Neural progenitor cell (in vitro differentiated cells): ENCODE results near the gene RBKS. TPM values are rescaled to one million over a fixed set of nuclear protein-coding genes. Genes with fewer than 3 reads are reported as not detected.

Experiments
- DNase-seq: peaks from one replicate; pipeline ENCODE4 v3.0.0-alpha.2; 2016; ENCODE audit warnings: low spot score
- H2AFZ ChIP-seq: fragments of 200-600 bp; sonication (generic); replicated peaks from 2 replicates; pipeline ENCODE4 v1.6.1; 2016; ENCODE audit warnings: antibody characterized with exemption
- H3F3A ChIP-seq: fragments of 200-600 bp; sonication (generic); 2 replicates; pipeline ENCODE4 v1.6.1; 2016; ENCODE audit warnings: antibody characterized with exemption, low read depth
- H3K27ac ChIP-seq: fragments of 200-600 bp; sonication (generic); 2 replicates; pipeline ENCODE4 v1.5.1; 2016; ENCODE audit warnings: mild to moderate bottlenecking
- H3K27me3 ChIP-seq: fragments of 200-600 bp; sonication (generic); 2 replicates; pipeline ENCODE4 v1.6.1; 2016; ENCODE audit warnings: mild to moderate bottlenecking, moderate library complexity
- H3K36me3 ChIP-seq: fragments of 200-600 bp; sonication (generic); 2 replicates; pipeline ENCODE4 v1.5.1; 2016
- H3K4me1 ChIP-seq: fragments of 200-600 bp; sonication (generic); 2 replicates; pipeline ENCODE4 v1.6.1; 2016; ENCODE audit warnings: mixed run types
- H3K4me2 ChIP-seq: fragments of 200-600 bp; sonication (generic); 2 replicates; pipeline ENCODE4 v1.6.1; 2016
- H3K4me3 ChIP-seq: fragments of 200-600 bp; sonication (generic); 2 replicates; pipeline ENCODE4 v1.5.1; 2016
- H3K79me2 ChIP-seq: fragments of 200-600 bp; sonication (generic); 2 replicates; pipeline ENCODE4 v1.6.1; 2016; ENCODE audit warnings: low read depth
- H3K9ac ChIP-seq: fragments of 200-600 bp; sonication (generic); 2 replicates; pipeline ENCODE4 v1.6.1; 2016
- H3K9me3 ChIP-seq: fragments of 200-600 bp; sonication (generic); 2 replicates; pipeline ENCODE4 v1.5.1; 2016; ENCODE audit warnings: low read depth
- H4K20me1 ChIP-seq: fragments of 200-600 bp; sonication (generic); 2 replicates; pipeline ENCODE4 v1.6.1; 2016; ENCODE audit warnings: low read depth
- H3K27ac Mint-ChIP-seq: 3 replicates; pipeline ENCODE4 v1.8.0; 2021; ENCODE audit warnings: mixed read lengths
- H3K27me3 Mint-ChIP-seq: 2 replicates; pipeline ENCODE4 v1.8.0; 2022; ENCODE audit warnings: low read depth, mild to moderate bottlenecking, inconsistent platforms, moderate library complexity, mixed read lengths; ENCODE audit not compliant: insufficient read depth
- H3K36me3 Mint-ChIP-seq: 3 replicates; pipeline ENCODE4 v1.8.0; 2021; ENCODE audit warnings: mixed read lengths
- H3K4me1 Mint-ChIP-seq: 3 replicates; pipeline ENCODE4 v1.8.0; 2021; ENCODE audit warnings: mixed read lengths
- H3K4me3 Mint-ChIP-seq: 3 replicates; pipeline ENCODE4 v1.8.0; 2021; ENCODE audit warnings: mild to moderate bottlenecking, moderate library complexity, mixed read lengths
- H3K9me3 Mint-ChIP-seq: 3 replicates; pipeline ENCODE4 v1.8.0; 2020; ENCODE audit warnings: mixed read lengths
- CTCF ChIP-seq: fragments of 200-600 bp; sonication (generic); IDR thresholded peaks from 2 replicates; pipeline ENCODE4 v1.5.1; 2017; ENCODE audit warnings: antibody characterized with exemption, mild to moderate bottlenecking
- EZH2 ChIP-seq: fragments of 200-600 bp; sonication (generic); IDR thresholded peaks from 2 replicates; pipeline ENCODE4 v1.6.1; 2017; ENCODE audit warnings: antibody characterized with exemption, mild to moderate bottlenecking, moderate library complexity
- EZH2phosphoT487 ChIP-seq: fragments of 200-600 bp; sonication (generic); IDR thresholded peaks from 2 replicates; pipeline ENCODE4 v1.6.1; 2017; ENCODE audit warnings: antibody characterized with exemption
- total RNA-seq: library from RNA; depleted of rRNA; stranded (reverse); fragments of >200 nt; gene quantifications from 2 replicates; pipeline ENCODE4 v1.2.3, GENCODE V29; 2015; ENCODE audit warnings: low replicate concordance

Gene RBKS
- total RNA-seq, 1 donor from 2014 or later = 8.5 TPM

GRCh38 chr2:27922842-27923241 lies 32.7 kb upstream of the RBKS start:
- H3K9me3 ChIP-seq = no peaks in the 10 kb centered on the region
- H3K4me2 ChIP-seq = no peak overlapping the region
- H2AFZ ChIP-seq = no peak overlapping the region
- TF ChIP-seq EZH2 = no peak
- no peak for TF ChIP-seq EZH2phosphoT487
- no peak for TF ChIP-seq CTCF
- Mint-ChIP-seq H3K9me3 (no peaks in the 10 kb centered on the region), H3K4me1 (peaks cover 3% of the 10 kb centered on the region), H3K27me3 (no peaks in the 10 kb centered on the region), H3K27ac (no peak overlapping the region), H3K36me3 (no peaks in the 10 kb centered on the region), H3K4me3 (no peak overlapping the region)
- no peaks in the 10 kb centered on the region for H3F3A ChIP-seq
- no peaks in the 10 kb centered on the region for H3K36me3 ChIP-seq
- no peak overlapping the region for H3K4me3 ChIP-seq
- H3K27ac ChIP-seq = no peak overlapping the region
- H4K20me1 ChIP-seq = no peaks in the 10 kb centered on the region
- H3K9ac ChIP-seq = no peak overlapping the region
- DNase-seq = no peak
- H3K79me2 ChIP-seq = no peaks in the 10 kb centered on the region
- no peaks in the 10 kb centered on the region for H3K27me3 ChIP-seq
- peaks cover 6% of the 10 kb centered on the region for H3K4me1 ChIP-seq

GRCh38 chr2:27921880-27922547 lies 31.8 kb upstream of the RBKS start:
- Mint-ChIP-seq H3K27me3 (no peaks in the 10 kb centered on the region), H3K4me3 (no peak overlapping the region), H3K27ac (no peak overlapping the region), H3K4me1 (peaks cover 3% of the 10 kb centered on the region), H3K9me3 (no peaks in the 10 kb centered on the region), H3K36me3 (no peaks in the 10 kb centered on the region)
- no peak overlapping the region for H3K4me2 ChIP-seq
- no peaks in the 10 kb centered on the region for H4K20me1 ChIP-seq
- H2AFZ ChIP-seq = no peak overlapping the region
- H3K36me3 ChIP-seq = no peaks in the 10 kb centered on the region
- no peak overlapping the region for H3K4me3 ChIP-seq
- no peaks in the 10 kb centered on the region for H3F3A ChIP-seq
- no peak overlapping the region for H3K27ac ChIP-seq
- H3K4me1 ChIP-seq = peaks cover 6% of the 10 kb centered on the region
- no peaks in the 10 kb centered on the region for H3K27me3 ChIP-seq
- no peak for DNase-seq
- no peaks in the 10 kb centered on the region for H3K79me2 ChIP-seq
- no peak overlapping the region for H3K9ac ChIP-seq
- TF ChIP-seq EZH2phosphoT487 (no peak), EZH2 (no peak), CTCF (no peak)
- no peaks in the 10 kb centered on the region for H3K9me3 ChIP-seq

GRCh38 chr2:27921424-27921823 lies 31.2 kb upstream of the RBKS start:
- Histone ChIP-seq H3K4me3 (no peak overlapping the region), H3K79me2 (no peaks in the 10 kb centered on the region), H3K27me3 (no peaks in the 10 kb centered on the region), H3K27ac (no peak overlapping the region), H3K4me2 (no peak overlapping the region), H3K36me3 (no peaks in the 10 kb centered on the region), H3F3A (no peaks in the 10 kb centered on the region), H3K9me3 (no peaks in the 10 kb centered on the region), H3K9ac (no peak overlapping the region), H2AFZ (no peak overlapping the region), H4K20me1 (no peaks in the 10 kb centered on the region), H3K4me1 (peaks cover 6% of the 10 kb centered on the region)
- TF ChIP-seq EZH2phosphoT487 (no peak), EZH2 (no peak), CTCF (no peak)
- no peak overlapping the region for H3K4me3 Mint-ChIP-seq
- no peak overlapping the region for H3K27ac Mint-ChIP-seq
- no peaks in the 10 kb centered on the region for H3K27me3 Mint-ChIP-seq
- no peaks in the 10 kb centered on the region for H3K9me3 Mint-ChIP-seq
- no peak for DNase-seq
- peaks cover 3% of the 10 kb centered on the region for H3K4me1 Mint-ChIP-seq
- H3K36me3 Mint-ChIP-seq = no peaks in the 10 kb centered on the region
